Neural crest cell (in vitro differentiated cells): ENCODE measurements around the gene TAS2R16. TPM values are rescaled to one million over a fixed set of nuclear protein-coding genes. Genes with fewer than 3 reads are reported as not detected.
A peak's percentile ranks its signal among the peaks of the same experiment; 100 is the strongest.

Experiments used
- DNase-seq: peaks from one replicate; pipeline ENCODE4 v3.0.0; 2021; ENCODE audit warnings: low read depth, mixed read lengths, low spot score
- H3K27ac Mint-ChIP-seq: one replicate; pipeline ENCODE4 v1.8.0; 2021; ENCODE audit warnings: mild to moderate bottlenecking, mixed read lengths; ENCODE audit not compliant: unreplicated experiment
- H3K27me3 Mint-ChIP-seq: 2 replicates; pipeline ENCODE4 v1.8.0; 2021; ENCODE audit warnings: low read depth, mild to moderate bottlenecking, mixed read lengths
- H3K36me3 Mint-ChIP-seq: 2 replicates; pipeline ENCODE4 v1.8.0; 2021; ENCODE audit warnings: low read depth, mild to moderate bottlenecking, mixed read lengths
- H3K4me1 Mint-ChIP-seq: 2 replicates; pipeline ENCODE4 v1.8.0; 2021; ENCODE audit warnings: mixed read lengths
- H3K4me3 Mint-ChIP-seq: one replicate; pipeline ENCODE4 v1.8.0; 2021; ENCODE audit warnings: mild to moderate bottlenecking, mixed read lengths
- H3K9me3 Mint-ChIP-seq: 2 replicates; pipeline ENCODE4 v1.8.0; 2021; ENCODE audit warnings: mixed read lengths
- CTCF ChIP-seq: fragments of 200-600 bp; sonication (generic); conservative IDR thresholded peaks from 2 replicates; pipeline ENCODE4 v1.5.0; 2021; ENCODE audit warnings: antibody characterized with exemption, mild to moderate bottlenecking
- total RNA-seq: library from RNA; stranded (reverse); gene quantifications from 2 replicates; pipeline ENCODE4 v1.2.1, GENCODE V29; 2021

The TAS2R16 gene
- total RNA-seq, 1 donor from 2014 or later: not detected

GRCh38 chr7:122989577-122989976, 5.9 kb downstream of the TAS2R16 start:
- no peak for TF ChIP-seq CTCF
- H3K36me3 Mint-ChIP-seq: no peaks in the 10 kb centered on the region
- H3K9me3 Mint-ChIP-seq: no peaks in the 10 kb centered on the region
- H3K27ac Mint-ChIP-seq: no peak overlapping the region
- no peaks in the 10 kb centered on the region for H3K4me1 Mint-ChIP-seq
- no peak overlapping the region for H3K4me3 Mint-ChIP-seq
- H3K27me3 Mint-ChIP-seq: no peaks in the 10 kb centered on the region
- DNase-seq: no peak

GRCh38 chr7:122989041-122989440, 6.5 kb downstream of the TAS2R16 start:
- Mint-ChIP-seq H3K9me3 (no peaks in the 10 kb centered on the region), H3K4me3 (no peak overlapping the region)
- TF ChIP-seq CTCF: no peak

DNA sequence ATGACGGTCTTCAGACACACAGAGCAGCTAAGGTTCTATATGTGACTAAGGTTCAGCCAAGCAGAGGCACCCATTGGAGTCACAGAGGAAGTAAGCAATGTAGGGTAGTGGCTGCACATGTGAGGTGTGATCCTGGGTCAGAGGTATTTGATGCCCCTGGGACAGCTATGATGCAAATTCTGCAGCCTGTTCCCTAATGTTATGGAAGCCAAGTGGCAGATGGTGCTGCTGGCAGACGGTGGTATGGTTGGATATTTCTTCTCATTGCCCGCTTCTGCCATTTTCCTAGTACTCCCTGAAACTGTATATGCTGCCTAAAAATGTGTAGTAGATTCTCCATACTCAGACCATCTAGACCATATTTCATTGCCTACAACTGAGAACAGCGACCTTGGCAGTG, 7.2 kb downstream of the TAS2R16 start:
- no peaks in the 10 kb centered on the region for H3K9me3 Mint-ChIP-seq

More at GRCh38 chr7:122989041-122989440, 6.5 kb downstream of the TAS2R16 start:
- H3K27ac Mint-ChIP-seq: no peak overlapping the region
- H3K27me3 Mint-ChIP-seq: no peaks in the 10 kb centered on the region
- H3K36me3 Mint-ChIP-seq: no peaks in the 10 kb centered on the region
- no peak for DNase-seq
- H3K4me1 Mint-ChIP-seq: no peaks in the 10 kb centered on the region

GRCh38 chr7:122987463-122987862, 8.0 kb downstream of the TAS2R16 start:
- Mint-ChIP-seq H3K27ac (no peak overlapping the region), H3K9me3 (no peaks in the 10 kb centered on the region), H3K4me1 (peaks cover 13% of the 10 kb centered on the region), H3K36me3 (no peaks in the 10 kb centered on the region), H3K27me3 (no peaks in the 10 kb centered on the region), H3K4me3 (no peak overlapping the region)
- TF ChIP-seq CTCF: no peak
- no peak for DNase-seq

More for the DNA sequence above, 7.2 kb downstream of the TAS2R16 start:
- H3K36me3 Mint-ChIP-seq: no peaks in the 10 kb centered on the region
- no peak for DNase-seq
- H3K4me3 Mint-ChIP-seq: no peak overlapping the region
- peaks cover 5% of the 10 kb centered on the region for H3K4me1 Mint-ChIP-seq
- TF ChIP-seq CTCF: no peak
- peak overlapping the region; percentile 9 for H3K27ac Mint-ChIP-seq
- no peaks in the 10 kb centered on the region for H3K27me3 Mint-ChIP-seq

GRCh38 chr7:122984021-122984420, 11.5 kb downstream of the TAS2R16 start:
- Mint-ChIP-seq H3K27me3 (no peaks in the 10 kb centered on the region), H3K36me3 (no peaks in the 10 kb centered on the region), H3K9me3 (no peaks in the 10 kb centered on the region), H3K27ac (no peak overlapping the region), H3K4me3 (no peak overlapping the region), H3K4me1 (peaks cover 16% of the 10 kb centered on the region)
- TF ChIP-seq CTCF: no peak
- DNase-seq: no peak

DNA sequence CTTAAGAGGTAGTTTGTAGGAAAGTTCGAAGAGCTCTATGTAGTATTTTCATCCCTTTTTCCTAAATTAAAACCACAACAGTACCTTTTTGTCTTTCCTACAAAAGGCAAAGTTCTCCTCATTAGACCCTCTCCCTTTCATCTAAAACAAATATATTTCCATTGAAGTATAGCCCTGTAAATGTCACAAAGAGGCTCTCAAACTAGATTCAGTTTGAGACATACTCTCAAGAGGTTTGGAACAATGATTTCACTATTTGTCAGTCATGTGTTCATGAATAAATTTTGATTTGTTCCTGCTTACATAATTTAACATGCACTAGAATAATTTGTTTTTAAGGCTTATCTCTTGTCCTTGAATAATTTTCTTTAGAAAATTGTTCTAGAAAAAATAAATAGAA, 12.2 kb downstream of the TAS2R16 start:
- TF ChIP-seq CTCF: no peak
- no peaks in the 10 kb centered on the region for H3K27me3 Mint-ChIP-seq
- no peaks in the 10 kb centered on the region for H3K36me3 Mint-ChIP-seq
- H3K4me3 Mint-ChIP-seq: no peak overlapping the region
- H3K9me3 Mint-ChIP-seq: no peaks in the 10 kb centered on the region
- peaks cover 16% of the 10 kb centered on the region for H3K4me1 Mint-ChIP-seq
- DNase-seq: no peak
- H3K27ac Mint-ChIP-seq: peak overlapping the region; percentile 28
